Fibroblast of peridontal ligament (primary cell): ENCODE results near the gene CDK3.

Experiments
- DNase-seq: peaks from one replicate; pipeline ENCODE4 v3.0.0-alpha.2; 2010; ENCODE audit errors: extremely low read depth

The CDK3 gene

DNA sequence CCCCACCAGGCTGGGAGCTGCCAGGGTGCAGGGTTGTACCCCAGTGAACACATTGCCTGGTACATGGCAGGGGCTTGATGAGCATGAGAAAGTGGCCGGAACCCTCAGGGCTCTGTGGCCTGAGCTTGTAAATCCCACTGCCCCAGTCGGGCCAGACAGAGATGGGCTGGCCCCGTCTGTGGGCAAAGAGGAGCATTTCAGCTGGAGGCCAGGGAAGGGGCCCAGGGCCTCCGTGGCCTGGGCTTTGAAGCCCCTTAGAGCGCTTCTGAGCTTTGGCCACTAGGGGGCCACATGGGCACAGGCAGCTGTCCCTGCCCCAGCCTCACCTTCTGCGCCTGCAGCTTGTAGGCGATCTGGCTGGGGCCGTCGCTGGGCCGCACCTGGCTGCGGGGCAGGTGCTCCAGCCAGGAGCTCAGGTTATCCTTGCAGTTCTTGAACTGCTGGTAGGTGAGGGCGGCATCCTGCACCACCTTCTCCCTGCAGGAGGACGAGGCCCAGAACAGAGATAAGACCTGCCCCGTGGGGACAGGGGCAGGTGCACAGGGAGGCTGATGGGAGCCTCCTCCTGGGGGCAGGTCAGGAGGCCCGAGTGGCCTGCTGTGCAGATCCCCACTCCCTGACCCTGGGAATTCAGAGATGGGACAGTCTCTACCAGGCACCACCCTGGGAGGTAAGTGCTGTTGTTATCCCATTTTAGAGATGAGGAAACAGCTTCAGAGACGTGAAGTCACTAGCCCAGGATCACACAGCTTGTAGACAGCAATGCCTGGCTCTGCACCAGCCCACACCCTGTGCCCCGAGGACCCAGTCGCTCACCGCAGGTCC is 13.7 kb downstream of the CDK3 start:
- DNase-seq = peak; percentile 53

DNA sequence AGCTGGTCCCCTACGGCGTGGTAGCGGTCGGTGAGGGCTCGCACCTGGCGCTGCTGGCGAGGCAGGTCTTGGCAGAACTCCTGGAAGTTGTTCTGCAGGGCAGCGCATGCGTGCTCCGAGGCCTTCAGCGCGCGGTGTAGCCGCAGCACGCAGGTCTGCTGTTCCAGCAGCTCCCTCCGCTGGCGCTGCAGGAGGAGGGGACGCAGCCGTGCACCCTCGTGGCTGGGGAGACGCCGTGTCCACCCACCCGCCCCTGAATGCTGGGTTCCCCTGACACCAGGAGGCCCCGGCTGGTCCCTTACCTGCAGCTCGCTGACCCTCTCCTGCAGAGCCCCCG is 14.2 kb downstream of the CDK3 start:
- no peak for DNase-seq

DNA sequence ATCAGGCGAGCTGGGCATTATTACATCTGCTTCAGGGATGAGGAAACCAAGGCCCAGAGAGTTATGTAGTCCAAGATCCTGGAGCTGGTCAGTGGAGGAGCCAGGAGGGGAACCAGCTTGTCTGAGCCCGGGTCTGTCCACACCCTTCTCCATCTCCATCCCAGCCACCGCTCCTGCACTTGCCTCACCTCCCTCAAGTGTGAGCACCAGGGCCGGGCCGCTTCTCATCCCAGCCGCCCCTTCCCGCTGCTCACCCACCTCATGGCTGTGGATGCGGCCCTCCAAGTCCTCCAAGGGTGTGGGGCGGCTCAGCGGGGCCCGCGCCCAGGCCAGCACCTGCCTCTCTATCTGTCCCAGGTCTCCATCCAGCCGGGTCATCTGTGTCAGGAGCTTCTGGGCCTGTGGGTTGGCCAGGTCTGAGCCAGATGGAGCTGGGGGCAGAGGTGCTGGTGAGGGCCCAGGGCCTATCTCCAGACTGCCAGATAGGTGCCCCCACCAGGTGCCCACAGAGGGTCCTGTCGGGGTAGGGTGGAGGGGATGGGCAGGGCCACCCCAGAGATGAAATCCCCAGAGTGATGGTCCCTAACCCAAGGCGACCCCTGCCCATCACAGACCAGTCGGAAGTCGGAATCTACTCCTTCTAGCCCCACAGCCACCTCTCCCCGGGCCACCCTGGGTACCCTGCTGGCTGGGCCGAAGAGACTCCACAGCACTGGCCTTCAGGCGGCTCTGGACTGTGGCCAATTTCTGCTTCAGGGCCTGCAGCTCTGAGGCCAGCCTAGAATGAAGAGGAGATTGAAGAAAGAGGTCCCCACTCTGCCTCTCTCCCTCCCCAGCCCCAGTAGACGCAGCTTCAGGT is 17.1 kb downstream of the CDK3 start:
- no peak for DNase-seq

DNA sequence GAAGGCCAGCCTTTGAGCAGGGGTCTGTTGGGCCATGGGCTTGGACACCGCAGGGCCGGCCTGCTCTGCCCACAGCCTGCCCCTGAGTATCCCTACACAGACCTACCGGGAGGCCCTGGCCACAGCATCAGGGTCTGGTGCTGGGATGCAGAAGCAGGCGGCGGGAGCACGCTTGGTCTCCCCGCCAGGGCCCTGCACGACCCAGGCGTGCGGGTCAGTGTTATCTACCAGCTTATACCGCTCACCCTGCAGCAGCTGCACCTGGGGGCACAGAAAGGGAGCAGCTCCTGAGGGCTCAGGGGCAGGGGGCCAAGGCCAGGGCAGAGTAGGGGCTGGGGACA is 17.7 kb downstream of the CDK3 start:
- DNase-seq = no peak

DNA sequence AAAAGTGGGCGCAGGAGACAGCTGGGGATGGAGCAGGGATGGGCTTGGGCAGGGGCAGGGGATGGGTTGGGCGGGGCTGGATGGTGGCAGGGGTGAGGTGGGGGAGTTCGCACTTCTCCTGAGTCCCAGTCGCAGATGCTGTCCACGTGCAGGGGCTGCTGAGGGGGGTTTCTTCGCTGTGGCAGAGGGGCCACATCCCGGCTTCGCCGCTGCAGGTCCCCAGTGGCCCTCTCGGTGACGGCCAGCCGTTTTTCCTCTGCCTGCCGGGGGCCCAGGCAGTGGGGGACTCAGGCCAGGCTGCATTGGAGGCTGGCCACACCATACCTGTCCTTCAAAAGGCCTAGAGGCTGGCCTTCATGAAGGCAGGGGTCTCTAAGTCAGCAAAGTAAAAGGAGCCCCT is 18.1 kb downstream of the CDK3 start:
- DNase-seq = no peak

DNA sequence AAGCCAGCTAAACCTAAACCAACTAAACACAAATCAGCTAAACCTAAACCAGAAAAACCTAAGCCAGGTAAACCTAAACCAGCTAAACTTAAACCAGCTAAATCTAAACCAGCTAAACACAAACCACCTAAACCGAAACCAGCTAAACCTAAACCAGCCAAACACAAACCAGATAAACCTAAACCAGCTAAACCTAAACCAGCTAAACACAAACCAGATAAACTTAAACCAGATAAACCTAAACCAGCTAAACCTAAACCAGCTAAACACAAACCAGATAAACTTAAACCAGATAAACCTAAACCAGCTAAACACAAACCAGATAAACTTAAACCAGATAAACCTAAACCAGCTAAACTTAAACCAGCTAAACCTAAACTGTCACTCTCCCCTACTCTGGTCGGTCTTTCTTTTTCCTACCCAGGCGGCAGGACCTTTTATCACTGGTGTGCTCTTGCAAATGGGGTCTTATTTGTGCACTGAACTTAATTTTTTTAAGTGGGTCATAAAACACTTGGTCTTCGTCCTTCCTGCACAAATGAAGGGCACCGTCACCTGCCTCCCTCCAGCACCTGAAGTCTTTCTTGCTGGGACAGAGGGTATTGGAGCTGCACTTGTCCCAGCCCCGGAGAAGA is 19.3 kb downstream of the CDK3 start:
- no peak for DNase-seq

DNA sequence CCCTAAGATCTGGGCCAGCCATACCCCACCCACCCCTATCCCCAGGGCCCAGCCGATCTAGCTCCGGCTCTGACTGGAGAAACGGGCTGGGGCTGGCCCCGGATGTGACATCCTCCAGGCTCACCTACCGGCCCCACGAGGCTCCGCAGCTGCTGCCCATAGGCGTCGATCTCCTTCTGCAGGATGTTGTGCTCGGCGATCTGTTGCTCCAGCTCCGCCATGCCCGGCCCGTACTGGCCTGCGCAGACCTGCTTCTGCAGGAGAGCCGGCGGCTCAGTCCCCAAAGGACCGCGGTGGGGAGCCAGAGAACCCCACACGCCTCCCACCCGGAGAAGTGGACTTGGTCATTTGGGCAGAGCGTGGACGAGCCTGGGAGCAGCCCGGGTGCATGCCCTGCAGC is 21.6 kb downstream of the CDK3 start:
- DNase-seq = no peak

DNA sequence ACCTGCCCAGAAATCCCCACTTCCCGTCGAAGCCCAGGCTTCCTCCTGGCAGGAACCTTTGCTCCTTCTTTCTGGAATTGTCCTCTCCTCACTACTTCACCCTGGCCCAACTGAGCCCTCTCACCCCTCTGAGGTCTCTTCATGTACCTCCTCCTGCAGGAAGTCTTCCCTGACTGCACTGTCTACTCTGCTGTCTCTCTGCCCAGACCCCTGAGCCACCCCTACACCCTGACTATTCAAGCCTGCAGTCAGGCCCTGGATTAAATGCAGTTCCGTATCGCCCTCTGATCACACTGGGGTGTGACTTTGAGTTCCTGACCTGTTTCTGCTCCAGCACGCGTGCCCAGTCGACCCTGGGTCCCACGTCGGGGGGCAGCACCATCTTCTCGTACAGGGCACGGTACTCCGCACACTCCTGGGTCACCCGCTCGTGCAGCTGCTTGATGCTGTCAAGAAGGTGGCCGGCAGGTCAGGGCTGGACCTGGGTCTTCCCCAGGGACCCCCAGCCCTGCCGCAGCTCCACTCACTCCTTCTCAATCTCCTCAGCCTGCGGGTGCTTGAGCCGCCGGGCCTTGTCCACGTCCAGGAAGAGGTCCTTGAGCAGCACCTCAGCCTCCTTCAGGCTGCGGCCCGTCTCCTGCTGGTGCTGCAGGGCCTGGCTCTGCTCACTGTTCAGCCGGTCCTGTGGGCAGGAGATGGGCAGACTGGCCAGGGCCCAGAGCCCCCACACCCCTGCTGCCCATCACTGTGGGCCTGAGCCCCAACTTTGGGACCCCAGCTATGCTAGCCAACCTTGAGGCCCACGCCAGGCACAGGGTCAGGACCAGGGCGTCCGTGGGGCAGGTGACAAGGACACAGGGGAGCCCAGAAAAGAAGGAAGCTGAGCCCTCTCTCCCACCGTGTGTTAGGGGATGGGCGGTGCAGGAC is 22.6 kb downstream of the CDK3 start:
- DNase-seq = no peak

DNA sequence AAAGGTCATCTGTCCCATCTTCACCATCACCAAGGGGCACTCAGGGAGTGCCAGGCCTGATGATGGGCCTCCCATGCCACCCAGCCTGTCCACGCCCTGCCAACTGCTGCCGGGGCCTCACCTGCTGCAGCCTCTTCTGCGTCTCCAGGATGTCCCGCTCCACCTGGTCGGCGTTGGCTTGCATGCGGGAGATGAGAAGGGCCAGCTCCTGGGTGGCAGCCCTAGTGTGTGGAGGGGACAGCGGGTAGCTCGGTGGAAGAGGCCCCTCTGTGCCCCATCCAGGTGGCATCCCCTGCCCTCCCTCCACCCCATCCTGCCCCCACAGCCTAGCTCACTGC is 23.2 kb downstream of the CDK3 start:
- DNase-seq = no peak

DNA sequence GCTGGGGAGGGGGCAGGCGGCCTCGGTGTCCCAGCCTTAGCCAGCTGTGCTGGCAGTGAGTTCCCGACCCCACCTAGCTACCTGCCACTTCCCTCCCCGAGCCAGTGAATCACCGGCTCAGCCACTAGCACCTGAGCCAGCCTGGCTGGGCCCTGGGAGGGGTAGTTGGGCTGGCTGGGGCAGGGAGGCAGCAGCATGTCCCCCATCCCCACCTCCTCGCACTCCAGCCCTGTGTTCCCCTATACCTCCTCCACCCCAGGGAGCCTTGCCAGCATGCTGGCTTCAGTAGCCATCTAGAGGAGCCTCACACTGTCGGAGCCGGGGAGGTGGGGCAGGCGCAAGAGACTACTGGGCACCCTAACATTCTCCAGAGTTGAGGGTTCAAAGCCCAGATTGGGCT is 23.7 kb downstream of the CDK3 start:
- DNase-seq = no peak

DNA sequence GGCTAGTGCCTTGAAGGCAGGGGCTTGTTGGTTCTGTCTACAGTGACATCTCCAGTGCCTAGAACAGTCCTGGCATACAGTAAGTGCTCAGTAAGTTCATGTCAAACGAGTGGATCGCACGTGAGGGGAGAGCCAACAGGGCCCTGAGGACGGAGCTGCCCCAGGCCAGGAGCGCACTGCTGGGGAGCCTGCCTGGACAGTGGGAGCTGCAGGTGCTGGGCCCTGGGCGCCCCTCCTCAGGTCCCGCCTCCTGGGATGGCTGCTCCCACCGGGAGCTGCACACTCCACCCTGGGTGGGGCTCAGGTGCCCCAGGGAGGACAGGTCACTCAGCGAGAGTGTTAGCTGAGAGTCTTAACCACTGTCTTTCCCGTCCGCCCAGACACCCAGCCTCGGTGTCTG is 24.6 kb downstream of the CDK3 start:
- DNase-seq = no peak

DNA sequence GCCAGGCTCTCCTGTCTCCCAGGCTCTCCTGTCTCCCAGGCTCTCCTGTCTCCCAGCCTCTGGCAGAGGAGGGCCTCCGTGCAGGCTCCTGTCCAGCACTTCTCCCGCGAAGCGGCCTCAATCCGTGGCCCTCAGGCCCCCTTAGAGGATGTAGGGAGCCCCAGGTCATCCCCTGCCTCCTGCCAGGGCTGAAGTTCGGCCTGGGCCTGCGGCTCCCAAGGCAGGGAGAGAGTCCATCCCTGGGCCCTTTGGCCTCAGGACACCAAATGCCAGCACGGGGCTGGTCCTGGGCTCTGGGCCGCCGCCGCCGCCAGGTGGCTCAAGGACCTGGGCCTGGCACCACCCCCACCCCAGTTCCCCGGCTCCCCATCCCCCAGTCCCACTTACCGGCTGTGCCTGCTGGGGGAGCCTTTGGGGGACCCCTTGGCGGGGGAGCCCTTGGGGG is 26.1 kb downstream of the CDK3 start:
- DNase-seq = no peak

DNA sequence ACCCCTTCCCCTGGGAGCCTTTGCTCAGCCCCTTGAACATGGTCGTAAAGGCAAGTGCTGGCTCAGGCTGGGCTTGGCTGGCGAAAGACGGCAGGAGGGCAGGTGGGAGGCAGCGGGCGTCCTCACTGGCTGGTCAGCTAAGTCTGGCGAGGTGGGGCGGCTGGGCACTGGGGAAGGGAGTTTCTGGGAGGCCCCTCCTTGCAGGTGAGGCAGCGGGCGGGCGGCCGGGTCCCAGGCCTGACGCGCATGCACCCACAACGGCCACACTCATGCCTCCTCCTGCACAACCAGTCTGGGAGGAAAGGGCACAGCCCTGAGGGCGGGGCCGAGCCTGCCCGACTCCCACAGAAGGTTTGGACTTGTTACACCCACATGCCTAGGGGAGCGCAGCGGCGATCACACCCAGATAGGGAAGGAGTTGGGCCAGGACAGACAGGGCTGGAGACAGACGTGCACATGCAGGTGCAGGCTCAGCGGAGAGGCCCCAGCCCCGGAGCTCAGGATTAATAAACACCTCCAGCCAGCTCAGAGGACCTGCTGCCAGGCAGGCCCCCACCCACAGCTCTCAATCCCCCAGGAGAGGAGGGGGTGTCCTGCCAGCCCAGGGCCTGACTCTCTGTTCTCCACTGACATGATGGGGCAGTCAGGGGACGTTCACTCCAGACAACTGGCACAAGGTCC is 26.6 kb downstream of the CDK3 start, which contains the start of gene EVPL:
TSS of gene EVPL (minus strand) at position 148 of the 681 bp plus-strand sequence. CDS start at position 40, 108 bp downstream.
- no peak for DNase-seq

DNA sequence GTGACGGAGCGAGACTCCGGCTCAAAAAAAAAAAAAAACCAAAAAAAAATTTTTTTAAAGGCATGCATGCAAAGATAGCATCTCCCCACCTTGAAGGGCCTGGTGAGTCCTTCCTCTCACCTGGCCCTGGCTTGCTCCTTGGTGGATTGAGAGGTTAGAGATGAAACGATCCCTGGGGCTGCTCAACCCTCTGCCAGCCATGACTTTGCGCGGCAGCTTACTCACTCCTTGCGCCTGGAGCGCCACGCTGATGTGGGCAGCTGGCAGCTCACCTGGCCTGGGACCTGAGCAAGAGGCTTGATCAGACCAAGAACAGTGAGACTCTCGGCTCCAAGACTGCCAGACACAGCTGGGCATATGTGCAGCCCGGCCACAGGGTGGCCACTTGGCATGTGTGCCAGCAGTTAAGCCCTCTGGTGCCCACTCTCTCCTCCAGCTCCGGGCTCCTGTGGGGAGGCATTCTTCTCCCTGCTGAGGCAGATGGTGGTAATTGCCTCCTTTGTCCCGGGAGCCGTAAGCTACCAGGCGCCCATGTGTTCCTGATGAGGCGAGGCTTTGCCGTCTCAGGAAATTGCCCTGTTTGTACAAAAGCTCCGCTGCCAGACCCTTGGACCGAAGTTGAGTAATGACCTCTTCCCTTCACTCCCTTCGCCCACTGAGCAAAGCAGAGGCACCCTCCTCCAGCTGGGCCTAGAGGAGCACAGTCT is 31.6 kb downstream of the CDK3 start:
- DNase-seq = no peak

DNA sequence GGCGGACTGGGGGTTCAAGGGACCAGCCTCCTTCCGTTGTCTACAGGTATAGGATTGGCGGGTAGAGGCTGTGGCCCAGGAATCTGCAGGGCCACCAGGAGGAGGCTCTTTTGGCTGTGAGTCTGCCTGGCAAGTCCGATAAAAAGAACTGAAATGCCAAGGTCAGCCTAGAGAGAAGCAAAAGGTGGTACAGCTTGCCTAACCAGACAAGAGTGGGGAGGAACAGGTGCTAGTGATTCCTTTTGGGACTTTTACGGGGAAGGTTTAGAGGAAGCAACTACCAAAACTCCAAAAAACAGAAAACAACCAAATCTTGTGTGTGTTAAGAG is 32.1 kb downstream of the CDK3 start:
- DNase-seq = no peak

DNA sequence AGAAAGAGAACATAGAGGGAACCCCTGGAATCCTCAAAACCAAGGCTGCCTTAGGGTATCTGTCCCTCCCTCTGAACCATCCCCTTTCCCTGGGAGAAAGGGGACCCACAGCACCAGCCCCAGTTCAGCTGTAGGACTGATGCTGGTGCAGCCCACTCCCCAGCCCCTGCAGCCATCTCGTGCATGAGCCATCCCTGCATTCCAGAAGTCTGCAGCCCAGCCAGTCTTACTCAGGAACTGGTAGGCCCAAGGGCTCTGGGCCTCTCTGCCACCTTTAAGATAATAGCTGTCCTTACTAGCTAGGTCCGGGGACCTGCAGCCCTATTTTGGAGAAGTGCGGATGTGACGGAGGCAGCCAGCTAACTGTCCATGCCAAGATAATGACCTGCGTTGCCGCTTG is 32.5 kb downstream of the CDK3 start:
- DNase-seq = no peak

DNA sequence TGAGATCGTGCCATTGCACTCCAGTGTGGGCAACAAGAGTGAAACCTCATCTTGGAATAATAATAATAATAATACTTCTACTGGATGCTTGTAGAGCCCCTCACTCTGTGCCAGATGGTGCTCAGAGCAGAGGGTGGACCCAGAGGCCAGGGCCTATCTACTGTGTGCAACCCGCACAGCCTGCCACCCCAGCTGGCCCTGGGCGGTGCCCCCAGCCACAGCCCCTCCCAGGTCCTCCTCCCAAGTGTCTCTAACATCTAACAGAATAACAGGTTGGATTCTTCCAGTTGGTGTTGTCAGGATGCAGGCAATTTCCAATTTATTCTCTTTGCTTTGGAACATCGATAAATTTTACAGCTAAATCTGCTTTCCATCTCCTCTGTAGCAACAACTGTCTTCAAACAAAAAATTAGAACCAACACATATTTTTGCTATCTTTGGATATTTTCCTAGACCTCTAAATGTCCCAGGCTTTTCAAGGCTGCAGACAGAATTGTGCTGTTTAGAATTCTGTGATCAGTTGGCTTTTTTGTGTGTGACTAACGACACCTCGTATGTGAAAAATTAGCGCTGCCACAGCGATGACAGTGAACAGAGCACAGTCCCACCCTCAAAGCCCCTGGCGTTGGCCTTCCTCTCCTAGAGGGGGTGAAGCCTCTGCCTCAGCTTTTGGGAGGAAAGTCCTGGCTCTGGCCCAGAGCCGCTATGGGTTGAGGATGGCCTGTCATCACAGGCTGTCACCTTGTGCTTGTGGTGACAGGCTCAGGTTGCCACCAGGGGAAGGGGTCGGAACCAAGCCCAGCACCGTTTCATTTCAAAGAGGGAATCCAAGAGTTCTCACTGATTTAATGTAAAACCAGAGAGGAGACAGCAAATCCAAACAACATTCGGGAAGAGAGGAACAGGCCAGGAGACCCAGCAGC is 34.0 kb downstream of the CDK3 start:
- no peak for DNase-seq

DNA sequence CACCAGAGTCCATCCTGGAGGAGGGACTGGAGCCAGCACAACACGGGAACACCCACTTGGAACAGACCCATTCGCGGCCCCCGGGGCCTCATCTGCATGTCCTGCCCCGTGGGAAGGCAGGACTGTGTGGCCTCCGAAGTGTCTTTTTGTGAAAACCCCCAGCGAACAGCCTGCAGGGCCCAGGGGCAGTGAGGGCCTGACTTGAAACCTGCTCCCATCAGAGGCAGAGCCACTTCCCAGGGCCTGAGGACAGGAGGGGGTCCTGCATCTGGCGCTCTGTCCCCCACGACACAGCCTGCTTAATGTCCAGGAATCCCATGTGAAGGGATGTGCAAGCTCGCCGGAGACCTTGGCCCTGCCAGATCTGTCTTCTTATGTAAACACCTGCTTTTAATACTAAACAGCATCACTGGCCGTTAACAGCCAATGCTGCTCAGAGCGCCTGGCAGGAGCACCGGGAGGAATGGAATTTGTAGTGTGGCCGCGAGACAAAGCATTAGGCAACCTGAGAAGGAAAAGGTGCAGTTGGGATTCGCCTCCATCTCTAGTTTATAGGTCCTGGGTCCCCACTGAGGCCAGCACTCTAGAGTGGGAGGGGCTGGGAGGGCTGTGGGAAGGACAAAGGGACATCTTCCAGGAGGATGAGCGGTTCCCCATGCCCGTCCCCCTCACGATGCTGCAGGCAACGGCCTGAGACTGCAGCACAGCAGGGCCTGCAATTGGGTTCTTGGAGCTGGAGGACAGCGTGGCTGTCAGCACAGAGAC is 36.0 kb downstream of the CDK3 start:
- no peak for DNase-seq

DNA sequence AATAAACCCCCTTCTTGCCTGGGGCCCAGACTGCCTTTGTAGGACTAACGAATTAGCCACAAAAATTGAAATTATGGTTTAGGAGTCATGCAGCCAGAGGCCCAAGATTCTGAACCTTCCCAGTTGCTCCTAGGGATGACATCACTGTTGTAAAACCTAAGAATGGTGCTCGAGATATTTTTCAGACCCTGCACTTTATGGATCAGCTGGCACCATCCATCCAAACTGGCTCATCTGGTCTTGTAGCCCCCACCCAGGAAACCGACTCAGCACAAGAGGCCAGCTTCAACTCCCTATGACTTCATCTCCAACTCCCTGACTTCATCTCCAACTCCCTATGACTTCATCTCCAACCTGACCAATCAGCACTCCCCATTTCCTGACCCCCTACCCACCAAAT is 37.4 kb downstream of the CDK3 start:
- peak; percentile 33 for DNase-seq
